HG03064 (cell line): ENCODE results near the gene NIPBL.
"Not testable (repeated sequence)": the region's sequence is repeated elsewhere in the genome, so short reads cannot be mapped to it uniquely, and the experiment has no call there.

ENCODE experiments used
- ATAC-seq: cut with Tn5 transposase; IDR thresholded peaks from one replicate; pipeline ENCODE4 v1.9.1; 2021; ENCODE audit warnings: low read depth; ENCODE audit not compliant: unreplicated experiment

Gene NIPBL

GRCh38 chr5:36900283-36900682 lies 23.7 kb downstream of the NIPBL start:
- ATAC-seq = no peak

GRCh38 chr5:36901077-36901476 lies 24.5 kb downstream of the NIPBL start:
- ATAC-seq = not testable (repeated sequence)

GRCh38 chr5:36901856-36902255 lies 25.3 kb downstream of the NIPBL start:
- no peak for ATAC-seq

GRCh38 chr5:36902353-36902752 lies 25.8 kb downstream of the NIPBL start:
- no peak for ATAC-seq

- ATAC-seq = no peak
These were observed 28.1 kb downstream of the NIPBL start for GRCh38 chr5:36904677-36905076.

- ATAC-seq = no peak
These were observed 32.1 kb downstream of the NIPBL start for GRCh38 chr5:36908544-36909260.

- ATAC-seq = no peak
These were observed 39.1 kb downstream of the NIPBL start for GRCh38 chr5:36915653-36916052.

GRCh38 chr5:36916614-36917013 lies 40.0 kb downstream of the NIPBL start:
- not testable (repeated sequence) for ATAC-seq

GRCh38 chr5:36917358-36917757 lies 40.8 kb downstream of the NIPBL start:
- ATAC-seq = not testable (repeated sequence)

GRCh38 chr5:36919238-36919637 lies 42.7 kb downstream of the NIPBL start:
- ATAC-seq = no peak

GRCh38 chr5:36919650-36920049 lies 43.1 kb downstream of the NIPBL start:
- ATAC-seq = no peak

GRCh38 chr5:36928947-36929346 lies 52.4 kb downstream of the NIPBL start:
- ATAC-seq = no peak

- no peak for ATAC-seq
These were observed 52.9 kb downstream of the NIPBL start for GRCh38 chr5:36929438-36929837.

GRCh38 chr5:36932056-36932455 lies 55.5 kb downstream of the NIPBL start:
- no peak for ATAC-seq

GRCh38 chr5:36932699-36933098 lies 56.1 kb downstream of the NIPBL start:
- no peak for ATAC-seq

- ATAC-seq = no peak
These were observed 58.3 kb downstream of the NIPBL start for GRCh38 chr5:36934740-36935356.

- ATAC-seq = no peak
These were observed 59.2 kb downstream of the NIPBL start for GRCh38 chr5:36935805-36936204.

- ATAC-seq = no peak
These were observed 59.7 kb downstream of the NIPBL start for GRCh38 chr5:36936309-36936708.

- no peak for ATAC-seq
These were observed 61.6 kb downstream of the NIPBL start for GRCh38 chr5:36938129-36938528.

- no peak for ATAC-seq
These were observed 63.6 kb downstream of the NIPBL start for GRCh38 chr5:36939969-36940858.

GRCh38 chr5:36943584-36943983 lies 67.0 kb downstream of the NIPBL start:
- no peak for ATAC-seq
